Measurements from ENCODE around the gene FAM13B. TPM values are rescaled to one million over a fixed set of nuclear protein-coding genes. Genes with fewer than 3 reads are reported as not detected.

FAM13B gene
- total RNA-seq, 1 donor, result 59.7 TPM

DNA sequence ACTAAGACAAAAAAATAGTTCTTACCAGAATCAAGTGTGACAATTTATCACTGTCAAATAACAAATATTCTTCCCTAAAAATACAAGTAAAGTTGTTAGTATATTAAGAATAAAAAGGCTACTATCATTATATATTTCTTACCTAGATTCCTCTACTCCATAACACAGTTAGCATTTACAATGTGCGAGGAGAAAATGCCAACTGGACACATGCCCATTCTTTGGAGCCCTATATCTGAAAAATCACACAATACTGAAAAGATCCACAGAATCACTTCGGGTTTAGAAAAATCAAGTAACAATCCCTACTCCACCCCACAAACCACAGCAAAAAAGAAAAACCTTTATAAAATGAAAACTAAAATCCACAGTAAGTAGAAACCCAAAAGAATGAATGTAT is 72.7 kb downstream of the FAM13B start:
- DNase-seq (ENCODE audit: insufficient read length, low spot score, missing footprints), result no peak

DNA sequence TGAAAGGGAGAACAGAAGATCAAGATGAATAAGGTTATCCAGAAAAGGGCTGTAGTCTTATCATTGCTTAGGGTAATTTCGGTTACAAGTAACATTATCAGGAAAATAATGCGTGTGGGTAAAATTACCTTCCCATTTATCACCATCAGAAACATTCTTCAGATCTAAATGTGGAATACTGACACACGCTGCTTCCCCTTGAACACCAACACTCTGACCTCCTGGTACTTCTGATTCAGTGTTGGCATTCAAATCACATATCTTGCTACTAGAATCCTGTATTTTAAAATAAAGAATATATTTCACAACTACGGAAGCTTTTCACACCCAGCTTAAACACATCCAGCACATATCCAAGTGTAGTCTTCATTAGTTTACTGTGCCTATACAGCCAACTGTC is 73.4 kb downstream of the FAM13B start:
- peaks cover 2% of the 10 kb centered on the region for H3K4me1 ChIP-seq (ENCODE audit: insufficient read depth, low read length)
- no peak overlapping the region for H3K4me3 ChIP-seq (ENCODE audit: insufficient read depth, low read length)
- peaks cover 10% of the 10 kb centered on the region for H3K79me2 ChIP-seq (ENCODE audit: insufficient read depth, low read length)
- no peak overlapping the region for H3K27ac ChIP-seq (ENCODE audit: low read depth, low read length)
- no peaks in the 10 kb centered on the region for H4K20me1 ChIP-seq (ENCODE audit: insufficient read depth, low read length)
- H3K4me2 ChIP-seq (ENCODE audit: insufficient read depth, low read length), result no peak overlapping the region
- H2AFZ ChIP-seq (ENCODE audit: low read length), result no peak overlapping the region
- TF ChIP-seq, protein P1, sequence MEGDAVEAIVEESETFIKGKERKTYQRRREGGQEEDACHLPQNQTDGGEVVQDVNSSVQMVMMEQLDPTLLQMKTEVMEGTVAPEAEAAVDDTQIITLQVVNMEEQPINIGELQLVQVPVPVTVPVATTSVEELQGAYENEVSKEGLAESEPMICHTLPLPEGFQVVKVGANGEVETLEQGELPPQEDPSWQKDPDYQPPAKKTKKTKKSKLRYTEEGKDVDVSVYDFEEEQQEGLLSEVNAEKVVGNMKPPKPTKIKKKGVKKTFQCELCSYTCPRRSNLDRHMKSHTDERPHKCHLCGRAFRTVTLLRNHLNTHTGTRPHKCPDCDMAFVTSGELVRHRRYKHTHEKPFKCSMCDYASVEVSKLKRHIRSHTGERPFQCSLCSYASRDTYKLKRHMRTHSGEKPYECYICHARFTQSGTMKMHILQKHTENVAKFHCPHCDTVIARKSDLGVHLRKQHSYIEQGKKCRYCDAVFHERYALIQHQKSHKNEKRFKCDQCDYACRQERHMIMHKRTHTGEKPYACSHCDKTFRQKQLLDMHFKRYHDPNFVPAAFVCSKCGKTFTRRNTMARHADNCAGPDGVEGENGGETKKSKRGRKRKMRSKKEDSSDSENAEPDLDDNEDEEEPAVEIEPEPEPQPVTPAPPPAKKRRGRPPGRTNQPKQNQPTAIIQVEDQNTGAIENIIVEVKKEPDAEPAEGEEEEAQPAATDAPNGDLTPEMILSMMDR (IDR thresholded peaks at IDR 0.05; ENCODE audit: extremely low read depth, low read depth, low read length), result no peak
- H3K9me3 ChIP-seq (ENCODE audit: low read depth, low read length), result no peaks in the 10 kb centered on the region
- peaks cover 12% of the 10 kb centered on the region for H3K36me3 ChIP-seq (ENCODE audit: insufficient read depth, low read length)
- no peak for DNase-seq (ENCODE audit: insufficient read length, low spot score, missing footprints)
- H3K27me3 ChIP-seq (ENCODE audit: insufficient read depth, low read length), result no peaks in the 10 kb centered on the region

More for the DNA sequence above, 72.7 kb downstream of the FAM13B start:
- Histone ChIP-seq H3K4me3 (ENCODE audit: insufficient read depth, low read length) (no peak overlapping the region), H3K27ac (ENCODE audit: low read depth, low read length) (no peak overlapping the region), H2AFZ (ENCODE audit: low read length) (no peak overlapping the region), H3K4me1 (ENCODE audit: insufficient read depth, low read length) (no peaks in the 10 kb centered on the region), H3K79me2 (ENCODE audit: insufficient read depth, low read length) (peaks cover 11% of the 10 kb centered on the region), H3K4me2 (ENCODE audit: insufficient read depth, low read length) (no peak overlapping the region), H3K9me3 (ENCODE audit: low read depth, low read length) (no peaks in the 10 kb centered on the region), H4K20me1 (ENCODE audit: insufficient read depth, low read length) (no peaks in the 10 kb centered on the region), H3K27me3 (ENCODE audit: insufficient read depth, low read length) (no peaks in the 10 kb centered on the region), H3K36me3 (ENCODE audit: insufficient read depth, low read length) (peaks cover 12% of the 10 kb centered on the region)
- TF ChIP-seq, protein P1 (IDR thresholded peaks at IDR 0.05; ENCODE audit: extremely low read depth, low read depth, low read length), result no peak

DNA sequence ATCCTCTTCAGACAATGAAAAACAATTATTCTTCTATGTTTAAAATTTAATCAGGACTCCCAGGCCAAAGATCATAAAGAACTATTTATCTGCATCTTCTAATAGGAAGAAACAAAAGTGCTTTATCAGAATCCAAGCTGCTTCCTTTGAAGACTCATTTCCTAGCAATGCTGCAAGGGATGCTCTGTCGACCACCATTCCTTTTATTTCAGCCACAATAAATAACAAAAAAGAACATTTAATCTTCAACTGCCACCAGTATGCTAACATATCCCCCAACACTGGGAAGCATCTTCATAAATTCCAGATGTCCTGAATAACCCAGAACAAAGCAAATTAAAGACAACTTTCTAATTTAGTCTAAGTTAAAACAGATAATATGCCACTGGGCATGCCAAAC is 74.9 kb downstream of the FAM13B start:
- Histone ChIP-seq H3K27ac (ENCODE audit: low read depth, low read length) (no peak overlapping the region), H3K36me3 (ENCODE audit: insufficient read depth, low read length) (peaks cover 14% of the 10 kb centered on the region), H3K4me1 (ENCODE audit: insufficient read depth, low read length) (peaks cover 12% of the 10 kb centered on the region), H3K9me3 (ENCODE audit: low read depth, low read length) (no peaks in the 10 kb centered on the region), H3K4me2 (ENCODE audit: insufficient read depth, low read length) (no peak overlapping the region), H3K27me3 (ENCODE audit: insufficient read depth, low read length) (no peaks in the 10 kb centered on the region), H2AFZ (ENCODE audit: low read length) (no peak overlapping the region), H3K4me3 (ENCODE audit: insufficient read depth, low read length) (no peak overlapping the region), H4K20me1 (ENCODE audit: insufficient read depth, low read length) (no peaks in the 10 kb centered on the region), H3K79me2 (ENCODE audit: insufficient read depth, low read length) (peaks cover 10% of the 10 kb centered on the region)
- DNase-seq (ENCODE audit: insufficient read length, low spot score, missing footprints), result no peak
- TF ChIP-seq, protein P1 (IDR thresholded peaks at IDR 0.05; ENCODE audit: extremely low read depth, low read depth, low read length), result no peak

DNA sequence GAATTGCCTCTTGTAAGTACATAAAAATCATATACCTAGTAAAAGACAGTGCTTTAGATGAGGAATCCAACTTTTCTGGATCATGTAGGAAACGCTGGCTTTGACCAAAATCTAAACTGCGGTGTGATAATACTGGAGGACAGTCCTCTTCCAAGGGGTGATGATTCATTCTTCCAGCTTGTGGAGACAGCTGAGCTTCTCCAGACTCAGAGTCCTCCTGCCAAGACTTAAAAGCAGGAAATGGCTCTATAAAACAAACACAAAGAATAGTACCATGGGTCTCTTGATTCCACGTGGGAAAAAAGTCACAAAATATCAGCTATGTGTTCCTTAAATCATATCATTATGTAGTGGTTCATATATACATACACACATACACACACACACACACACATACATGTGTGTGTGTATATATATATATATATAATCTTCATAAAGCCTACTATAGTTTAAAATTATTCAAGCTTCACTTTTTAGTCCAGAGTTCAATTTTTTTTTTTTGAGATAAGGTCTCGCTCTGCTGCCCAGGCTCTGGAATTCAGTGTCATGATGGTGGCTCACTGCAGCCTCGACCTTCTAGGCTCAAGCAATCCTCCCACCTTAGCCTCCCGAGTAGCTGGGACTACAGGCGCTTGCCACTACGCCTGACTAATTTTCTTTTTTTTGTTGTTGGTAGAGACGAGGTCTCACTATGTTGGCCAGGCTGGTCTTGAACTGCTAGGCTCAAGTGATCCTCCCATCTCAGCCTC is 78.6 kb downstream of the FAM13B start:
- H3K27ac ChIP-seq (ENCODE audit: low read depth, low read length), result peak overlapping the region; percentile 43
- H2AFZ ChIP-seq (ENCODE audit: low read length), result no peak overlapping the region
- H3K36me3 ChIP-seq (ENCODE audit: insufficient read depth, low read length), result peaks cover 31% of the 10 kb centered on the region
- H3K27me3 ChIP-seq (ENCODE audit: insufficient read depth, low read length), result no peaks in the 10 kb centered on the region
- H4K20me1 ChIP-seq (ENCODE audit: insufficient read depth, low read length), result no peaks in the 10 kb centered on the region
- peak; percentile 83 for DNase-seq (ENCODE audit: insufficient read length, low spot score, missing footprints)
- H3K79me2 ChIP-seq (ENCODE audit: insufficient read depth, low read length), result peaks cover 4% of the 10 kb centered on the region
- no peaks in the 10 kb centered on the region for H3K9me3 ChIP-seq (ENCODE audit: low read depth, low read length)
- H3K4me1 ChIP-seq (ENCODE audit: insufficient read depth, low read length), result peaks cover 12% of the 10 kb centered on the region
- H3K4me3 ChIP-seq (ENCODE audit: insufficient read depth, low read length), result no peak overlapping the region
- H3K4me2 ChIP-seq (ENCODE audit: insufficient read depth, low read length), result peak overlapping the region; percentile 70
- TF ChIP-seq, protein P1 (IDR thresholded peaks at IDR 0.05; ENCODE audit: extremely low read depth, low read depth, low read length), result no peak

All from osteoblast (primary cell).